ENCODE data around the gene SORCS1. TPM values are rescaled to one million over a fixed set of nuclear protein-coding genes. Genes with fewer than 3 reads are reported as not detected.

Gene SORCS1
- total RNA-seq, 1 donor from 2014 or later: 0.23 TPM

- TF ChIP-seq CTCF (IDR thresholded peaks at IDR 0.05): no peak
- no peaks in the 10 kb centered on the region for H3K36me3 ChIP-seq
- ATAC-seq (no peak), DNase-seq (no peak)
- H3K27me3 ChIP-seq: no peaks in the 10 kb centered on the region
- H3K9me3 ChIP-seq: no peaks in the 10 kb centered on the region
- no peak overlapping the region for H3K27ac ChIP-seq
- H3K4me1 ChIP-seq: no peaks in the 10 kb centered on the region
- H3K4me3 ChIP-seq: no peak overlapping the region
- intact Hi-C loops (cut with DNase I): no loop called here
Observed at GRCh38 chr10:106612381-106612780, 552.1 kb downstream of the SORCS1 start.

GRCh38 chr10:106609470-106610266, 554.8 kb downstream of the SORCS1 start:
- no peak for DNase-seq
- ATAC-seq: peak; percentile 9
- H3K36me3 ChIP-seq: no peaks in the 10 kb centered on the region
- intact Hi-C loops (cut with DNase I): no loop called here
- H3K9me3 ChIP-seq: no peaks in the 10 kb centered on the region
- no peak overlapping the region for H3K4me3 ChIP-seq
- TF ChIP-seq CTCF (IDR thresholded peaks at IDR 0.05): no peak
- H3K27ac ChIP-seq: no peak overlapping the region
- no peaks in the 10 kb centered on the region for H3K27me3 ChIP-seq
- H3K4me1 ChIP-seq: no peaks in the 10 kb centered on the region

GRCh38 chr10:106608066-106608465, 556.4 kb downstream of the SORCS1 start:
- no peaks in the 10 kb centered on the region for H3K36me3 ChIP-seq
- H3K4me1 ChIP-seq: no peaks in the 10 kb centered on the region
- H3K27ac ChIP-seq: no peak overlapping the region
- ATAC-seq (no peak), DNase-seq (no peak)
- intact Hi-C loops (cut with DNase I): no loop called here
- no peak for TF ChIP-seq CTCF (IDR thresholded peaks at IDR 0.05)
- no peaks in the 10 kb centered on the region for H3K9me3 ChIP-seq
- no peaks in the 10 kb centered on the region for H3K27me3 ChIP-seq
- no peak overlapping the region for H3K4me3 ChIP-seq

GRCh38 chr10:106595281-106595680, 569.2 kb downstream of the SORCS1 start:
- H3K4me3 ChIP-seq: no peak overlapping the region

GRCh38 chr10:106593876-106594275, 570.6 kb downstream of the SORCS1 start:
- H3K4me1 ChIP-seq: no peaks in the 10 kb centered on the region
- DNase-seq (no peak), ATAC-seq (no peak)
- intact Hi-C loops (cut with DNase I): no loop called here
- H3K9me3 ChIP-seq: no peaks in the 10 kb centered on the region
- TF ChIP-seq CTCF (IDR thresholded peaks at IDR 0.05): no peak
- no peak overlapping the region for H3K27ac ChIP-seq
- no peaks in the 10 kb centered on the region for H3K36me3 ChIP-seq
- H3K4me3 ChIP-seq: no peak overlapping the region
- no peaks in the 10 kb centered on the region for H3K27me3 ChIP-seq

More at GRCh38 chr10:106595281-106595680, 569.2 kb downstream of the SORCS1 start:
- H3K9me3 ChIP-seq: no peaks in the 10 kb centered on the region
- DNase-seq (no peak), ATAC-seq (no peak)
- H3K36me3 ChIP-seq: no peaks in the 10 kb centered on the region
- H3K4me1 ChIP-seq: no peaks in the 10 kb centered on the region
- intact Hi-C loops (cut with DNase I): no loop called here
- no peak for TF ChIP-seq CTCF (IDR thresholded peaks at IDR 0.05)
- H3K27me3 ChIP-seq: no peaks in the 10 kb centered on the region
- H3K27ac ChIP-seq: no peak overlapping the region
